Glutamatergic neuron (in vitro differentiated cells): ENCODE data around the gene CTU2. TPM values are rescaled to one million over a fixed set of nuclear protein-coding genes. Genes with fewer than 3 reads are reported as not detected.
A peak's percentile ranks its signal among the peaks of the same experiment; 100 is the strongest.

ENCODE experiments used
- DNase-seq: peaks from one replicate; pipeline ENCODE4 v3.0.0; 2022
- H3K27ac Mint-ChIP-seq: one replicate; pipeline ENCODE4 v1.8.0; 2020; ENCODE audit warnings: mild to moderate bottlenecking, mixed read lengths, inconsistent platforms; ENCODE audit not compliant: unreplicated experiment
- H3K27me3 Mint-ChIP-seq: one replicate; pipeline ENCODE4 v1.8.0; 2020; ENCODE audit warnings: mild to moderate bottlenecking, moderate library complexity, mixed read lengths, inconsistent platforms; ENCODE audit not compliant: unreplicated experiment
- H3K36me3 Mint-ChIP-seq: one replicate; pipeline ENCODE4 v1.8.0; 2020; ENCODE audit warnings: mild to moderate bottlenecking, mixed read lengths, inconsistent platforms; ENCODE audit not compliant: unreplicated experiment
- H3K4me1 Mint-ChIP-seq: one replicate; pipeline ENCODE4 v1.8.0; 2020; ENCODE audit warnings: mild to moderate bottlenecking, low read depth, mixed read lengths, inconsistent platforms; ENCODE audit not compliant: unreplicated experiment
- H3K4me3 Mint-ChIP-seq: one replicate; pipeline ENCODE4 v1.8.0; 2020; ENCODE audit warnings: mild to moderate bottlenecking, mixed read lengths, inconsistent platforms; ENCODE audit not compliant: unreplicated experiment
- H3K9me3 Mint-ChIP-seq: one replicate; pipeline ENCODE4 v1.8.0; 2020; ENCODE audit warnings: mild to moderate bottlenecking, moderate library complexity, mixed read lengths, inconsistent platforms; ENCODE audit not compliant: unreplicated experiment
- CTCF ChIP-seq: fragments of 200-600 bp; sonication (generic); IDR thresholded peaks from one replicate; pipeline ENCODE4 v1.5.0; 2021; ENCODE audit not compliant: partially characterized antibody, unreplicated experiment
- total RNA-seq: library from RNA; stranded (reverse); fragmentation: NEBNext Ultra II Directional; extraction: Animal tissue kit (Norgen Biotek cat#: 25700); gene quantifications from one replicate; pipeline ENCODE4 v1.2.1, GENCODE V29; 2021; ENCODE audit not compliant: unreplicated experiment

The CTU2 gene
- total RNA-seq, 1 donor from 2014 or later: 32.4 TPM

GRCh38 chr16:88701581-88702370, 4.5 kb upstream of the CTU2 start:
- Mint-ChIP-seq H3K27ac (no peak overlapping the region), H3K9me3 (peaks cover 4% of the 10 kb centered on the region), H3K4me1 (peaks cover under 1% of the 10 kb centered on the region), H3K36me3 (no peaks in the 10 kb centered on the region), H3K4me3 (no peak overlapping the region), H3K27me3 (peaks cover 3% of the 10 kb centered on the region)
- no peak for TF ChIP-seq CTCF
- DNase-seq: no peak

GRCh38 chr16:88702371-88703210, 3.7 kb upstream of the CTU2 start:
- peaks cover 4% of the 10 kb centered on the region for H3K9me3 Mint-ChIP-seq
- DNase-seq: no peak
- H3K36me3 Mint-ChIP-seq: no peaks in the 10 kb centered on the region
- no peak overlapping the region for H3K4me3 Mint-ChIP-seq
- TF ChIP-seq CTCF: no peak
- peaks cover 3% of the 10 kb centered on the region for H3K27me3 Mint-ChIP-seq
- peaks cover 8% of the 10 kb centered on the region for H3K4me1 Mint-ChIP-seq
- H3K27ac Mint-ChIP-seq: no peak overlapping the region

- H3K4me3 Mint-ChIP-seq: peak overlapping the region; percentile 69
- DNase-seq: no peak
- H3K27me3 Mint-ChIP-seq: peaks cover 3% of the 10 kb centered on the region
- no peak overlapping the region for H3K27ac Mint-ChIP-seq
- no peaks in the 10 kb centered on the region for H3K36me3 Mint-ChIP-seq
- TF ChIP-seq CTCF: no peak
- peaks cover 8% of the 10 kb centered on the region for H3K4me1 Mint-ChIP-seq
- H3K9me3 Mint-ChIP-seq: peaks cover 4% of the 10 kb centered on the region
Measured at GRCh38 chr16:88703486-88704309, 2.6 kb upstream of the CTU2 start.

GRCh38 chr16:88705076-88705684, 1.1 kb upstream of the CTU2 start:
- peak overlapping the region; percentile 88 for H3K4me3 Mint-ChIP-seq

More at GRCh38 chr16:88705076-88705684, 1.1 kb upstream of the CTU2 start:
- peaks cover 4% of the 10 kb centered on the region for H3K9me3 Mint-ChIP-seq
- H3K27ac Mint-ChIP-seq: no peak overlapping the region
- H3K27me3 Mint-ChIP-seq: peaks cover 3% of the 10 kb centered on the region
- DNase-seq: no peak
- H3K36me3 Mint-ChIP-seq: no peaks in the 10 kb centered on the region
- no peak for TF ChIP-seq CTCF
- peaks cover 8% of the 10 kb centered on the region for H3K4me1 Mint-ChIP-seq
